ENCODE measurements around the gene RPTOR.
A peak's percentile ranks its signal among the peaks of the same experiment; 100 is the strongest.
"Not testable (repeated sequence)": the region's sequence is repeated elsewhere in the genome, so short reads cannot be mapped to it uniquely, and the experiment has no call there.

The RPTOR gene

GRCh38 chr17:80726558-80727408 lies 182.1 kb downstream of the RPTOR start:
- no peak for DNase-seq

GRCh38 chr17:80727409-80727755 lies 182.7 kb downstream of the RPTOR start:
- DNase-seq, result no peak

DNA sequence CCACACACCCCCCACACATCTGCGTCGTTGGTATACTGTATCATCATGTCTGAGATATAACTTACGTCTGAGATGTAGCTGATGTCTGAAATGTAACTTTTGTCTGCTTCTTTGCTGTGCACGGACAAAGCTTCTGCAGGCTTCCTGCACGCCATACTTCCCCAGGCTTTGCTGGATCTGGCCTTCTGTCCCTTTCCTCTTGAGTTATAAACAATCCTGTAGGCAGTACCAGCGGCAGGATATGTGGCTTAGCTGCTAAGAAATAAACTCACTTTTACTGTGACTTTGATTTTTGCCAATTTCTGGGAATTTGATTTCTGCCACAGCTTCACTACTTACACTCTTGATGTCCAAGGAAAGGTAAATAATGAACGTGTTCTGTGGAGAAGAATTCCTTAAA lies 184.4 kb downstream of the RPTOR start:
- no peak for DNase-seq

DNA sequence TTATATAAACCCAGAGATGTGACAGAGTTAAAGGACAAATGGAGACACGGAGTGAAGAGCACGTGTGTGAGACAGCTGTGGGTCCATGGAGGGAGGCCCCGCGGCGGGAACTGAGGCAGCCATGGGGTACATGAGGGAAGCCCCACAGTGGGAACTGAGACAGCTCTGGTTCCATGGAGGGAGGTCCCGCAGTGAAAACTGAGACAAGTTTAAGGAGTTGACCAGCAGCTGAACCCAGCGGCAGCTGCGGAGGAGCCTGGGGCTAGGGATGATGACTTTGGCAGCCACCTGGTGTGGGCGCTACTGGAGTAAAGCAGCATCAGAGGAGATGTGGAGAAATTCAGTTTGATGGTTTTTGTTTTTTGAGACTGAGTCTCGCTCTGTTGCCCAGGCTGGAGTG lies 185.1 kb downstream of the RPTOR start:
- no peak for DNase-seq

- DNase-seq, result no peak
Observed at GRCh38 chr17:80730739-80731138, 186.1 kb downstream of the RPTOR start.

- no peak for DNase-seq
Observed at GRCh38 chr17:80731323-80731722, 186.7 kb downstream of the RPTOR start.

DNA sequence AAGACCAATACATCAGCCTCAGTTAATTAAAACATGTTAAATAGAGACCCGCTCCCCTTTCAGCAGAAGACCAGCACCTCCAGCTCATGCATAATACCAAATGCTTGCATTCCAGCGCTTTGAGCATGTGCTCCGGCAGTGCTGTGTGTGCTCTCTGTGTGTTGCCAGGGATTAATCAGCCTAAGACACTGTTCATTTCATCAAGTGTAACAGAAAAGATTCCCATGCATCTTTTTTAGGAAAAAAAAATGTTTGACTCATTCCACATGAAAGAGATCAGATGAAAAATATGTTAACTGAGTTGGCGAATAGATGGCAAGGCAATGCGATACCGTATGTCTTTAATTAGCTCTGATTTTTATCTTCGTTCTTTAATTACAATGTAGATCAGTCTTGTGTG lies 187.6 kb downstream of the RPTOR start:
- no peak for DNase-seq

- DNase-seq, result no peak
Observed at GRCh38 chr17:80737106-80738019, 192.7 kb downstream of the RPTOR start.

DNA sequence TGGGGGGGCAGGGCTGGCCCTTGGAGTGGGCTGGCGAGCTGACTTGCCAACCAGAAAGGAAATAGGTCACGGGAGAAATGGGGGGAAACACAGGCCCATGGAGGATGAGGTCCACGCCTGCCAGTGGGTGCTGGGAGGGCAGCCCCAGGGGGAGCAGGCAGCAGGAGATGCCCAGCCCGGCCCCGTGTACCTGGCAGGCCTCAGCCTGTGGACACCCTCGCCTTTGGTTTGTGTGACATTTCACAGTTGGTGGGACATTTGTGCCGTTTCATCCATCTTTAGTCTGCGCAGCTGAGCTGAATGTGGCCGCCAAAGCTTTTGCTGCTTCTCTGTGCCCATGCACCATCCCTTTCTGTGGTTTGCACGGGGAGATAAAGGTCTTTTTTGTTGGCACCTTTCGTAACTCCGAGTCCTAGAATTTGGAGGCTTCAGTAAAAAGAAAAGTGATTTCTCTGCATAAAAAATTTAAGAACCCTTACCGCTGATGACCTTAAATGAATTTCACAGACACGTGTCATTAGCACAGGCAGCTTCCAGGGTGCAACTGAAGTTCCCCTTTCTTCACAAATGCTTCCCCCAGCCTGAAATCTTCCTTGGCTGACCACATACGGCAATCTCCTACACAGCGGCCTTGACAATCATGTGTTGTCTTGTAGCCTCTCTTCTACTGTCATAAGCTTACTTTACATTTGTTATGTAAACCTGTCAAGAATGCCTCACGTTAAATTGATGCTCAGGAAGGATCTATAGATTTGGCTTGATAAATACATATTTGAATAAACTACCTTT lies 193.6 kb downstream of the RPTOR start:
- DNase-seq, result no peak

- DNase-seq, result no peak
Observed at GRCh38 chr17:80738987-80739730, 194.5 kb downstream of the RPTOR start.

DNA sequence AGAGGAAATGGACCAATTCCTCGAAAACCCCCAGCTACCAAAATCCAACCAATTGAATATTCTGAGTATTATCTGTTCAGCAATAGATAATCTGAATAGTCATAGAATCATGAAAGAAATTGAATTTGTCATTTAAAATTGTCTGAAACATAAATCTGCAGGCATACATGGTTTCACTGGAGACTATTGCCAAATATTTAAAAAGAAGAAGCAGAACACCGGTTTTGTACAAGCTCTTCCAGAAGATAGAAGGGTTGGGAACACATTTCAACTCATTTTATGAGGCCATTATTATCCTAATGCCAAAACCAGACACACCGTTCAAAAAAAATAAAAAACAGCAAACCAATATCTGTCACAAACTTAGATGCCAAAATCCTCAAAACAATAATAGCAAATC lies 195.5 kb downstream of the RPTOR start:
- no peak for DNase-seq

- DNase-seq, result peak; percentile 33
Observed at GRCh38 chr17:80742091-80742490, 197.5 kb downstream of the RPTOR start.

GRCh38 chr17:80742581-80743180 lies 198.0 kb downstream of the RPTOR start:
- DNase-seq, result no peak

DNA sequence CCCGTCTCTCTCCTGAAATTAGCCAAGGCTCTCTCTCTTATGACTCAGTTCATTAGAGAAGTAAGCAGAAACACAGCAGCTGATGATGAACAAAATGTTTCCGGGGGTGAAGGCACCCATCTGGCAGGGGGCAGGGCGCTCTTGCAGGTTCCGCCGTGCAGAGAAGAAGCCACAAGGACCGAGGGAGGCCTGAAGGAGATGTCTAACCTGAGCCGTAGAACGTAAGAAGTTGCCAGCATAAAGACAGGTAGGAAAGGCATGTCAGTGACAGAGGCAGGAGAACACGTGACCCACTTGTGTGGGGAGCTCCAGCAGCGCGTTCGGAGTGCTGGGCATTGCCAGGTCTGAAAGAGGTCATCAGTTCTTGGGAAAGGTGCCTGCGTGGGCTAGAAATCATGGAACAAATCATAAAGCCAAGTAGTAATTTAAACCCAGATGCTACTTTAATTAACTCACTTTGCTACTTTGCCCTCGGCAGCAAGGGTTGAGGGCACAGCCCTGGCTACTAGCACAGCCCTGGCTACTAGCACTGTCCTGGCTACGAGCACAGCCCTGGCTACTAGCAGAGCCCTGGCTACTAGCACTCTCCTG lies 198.6 kb downstream of the RPTOR start:
- DNase-seq, result no peak

DNA sequence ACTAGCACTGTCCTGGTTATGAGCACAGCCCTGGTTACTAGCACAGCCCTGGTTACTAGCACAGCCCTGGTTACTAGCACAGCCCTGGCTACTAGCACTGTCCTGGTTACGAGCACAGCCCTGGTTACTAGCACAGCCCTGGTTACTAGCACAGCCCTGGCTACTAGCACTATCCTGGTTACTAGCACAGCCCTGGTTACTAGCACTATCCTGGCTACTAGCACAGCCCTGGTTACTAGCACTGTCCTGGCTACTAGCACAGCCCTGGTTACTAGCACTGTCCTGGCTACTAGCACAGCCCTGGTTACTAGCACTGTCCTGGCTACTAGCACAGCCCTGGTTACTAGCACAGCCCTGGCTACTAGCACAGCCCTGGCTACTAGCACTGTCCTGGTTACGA lies 199.3 kb downstream of the RPTOR start:
- not testable (repeated sequence) for DNase-seq

GRCh38 chr17:80744725-80745124 lies 200.1 kb downstream of the RPTOR start:
- not testable (repeated sequence) for DNase-seq

GRCh38 chr17:80745183-80745582 lies 200.5 kb downstream of the RPTOR start:
- DNase-seq, result no peak

DNA sequence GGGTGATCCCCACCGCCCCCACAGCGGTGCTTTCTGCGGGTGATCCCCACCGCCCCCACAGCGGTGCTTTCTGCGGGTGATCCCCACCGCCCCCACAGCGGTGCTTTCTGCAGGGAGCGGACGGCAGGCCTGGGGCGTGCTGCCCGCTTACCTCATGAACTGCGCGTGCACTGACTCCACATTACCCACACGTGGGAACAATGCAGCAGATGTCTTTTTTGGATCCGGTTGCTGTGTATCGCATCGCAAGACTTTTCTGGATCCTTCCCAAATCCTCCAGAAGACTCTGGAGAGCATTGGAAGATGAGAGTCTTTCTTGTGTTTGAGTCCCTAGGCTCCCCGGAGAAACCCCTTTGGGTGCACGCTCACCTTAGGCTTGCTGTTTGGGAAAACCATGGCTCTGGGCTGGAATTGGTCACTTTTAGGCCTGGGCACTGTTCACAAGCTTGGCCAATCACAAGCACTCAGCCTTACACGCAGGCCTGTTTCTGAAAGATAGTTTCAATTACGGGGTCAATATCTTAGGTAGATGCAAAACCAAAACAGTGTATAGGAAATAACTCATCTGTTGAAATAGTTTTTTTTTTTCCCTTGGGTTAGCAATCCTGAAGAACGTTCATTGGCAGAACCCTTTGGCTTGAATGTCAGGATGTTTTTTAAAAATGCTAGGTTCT lies 201.8 kb downstream of the RPTOR start:
- DNase-seq, result no peak

DNA sequence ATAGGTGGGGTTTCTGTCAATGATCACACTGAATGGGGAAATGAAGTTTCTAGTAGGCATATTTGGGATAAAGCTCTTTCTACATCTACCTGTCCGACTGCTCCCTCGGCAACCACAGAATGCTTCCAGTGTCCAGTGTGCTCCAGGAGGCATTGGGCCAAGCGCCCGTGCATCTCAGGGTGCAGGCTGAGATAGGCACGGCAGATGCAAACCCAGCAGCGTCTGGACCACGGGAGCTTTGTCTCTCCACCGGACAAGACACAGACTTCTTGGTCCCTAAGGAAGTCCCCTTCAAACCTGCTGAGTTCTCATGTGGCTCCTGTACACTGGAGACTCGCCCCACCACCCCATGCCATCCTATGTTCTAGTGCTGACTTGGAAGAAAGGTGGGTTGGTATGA lies 202.8 kb downstream of the RPTOR start:
- no peak for DNase-seq

DNA sequence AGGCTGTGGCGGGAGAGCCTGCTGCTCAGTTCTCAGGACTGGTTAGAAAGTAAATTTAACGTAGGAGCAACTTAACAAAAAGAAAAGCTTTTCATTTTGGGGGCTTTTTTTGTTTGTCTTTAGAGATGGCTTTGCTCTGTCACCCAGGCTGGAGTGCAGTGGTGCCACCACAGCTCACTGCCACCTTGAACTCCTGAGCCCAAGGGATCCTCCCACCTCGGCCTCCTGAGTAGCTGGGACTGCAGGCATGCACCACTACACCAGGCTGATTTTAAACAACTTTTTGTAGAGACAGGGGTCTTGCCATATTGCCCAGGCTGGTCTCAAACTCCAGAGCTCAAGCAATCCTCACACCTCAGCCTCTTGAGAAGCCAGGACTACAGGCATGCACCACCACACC lies 205.0 kb downstream of the RPTOR start:
- DNase-seq, result no peak

- DNase-seq, result no peak
Observed at GRCh38 chr17:80750263-80750662, 205.6 kb downstream of the RPTOR start.

Data from DMS53 (cell line).